Measurements from ENCODE around the gene ALDH3A2. TPM values are rescaled to one million over a fixed set of nuclear protein-coding genes. Genes with fewer than 3 reads are reported as not detected.

ALDH3A2 gene
- polyA plus RNA-seq, 1 donor = 118 TPM

Other genes starting within 250 kb of the ALDH3A2 start
- 1.3 TPM for gene RNF112, start 237.5 kb upstream of the ALDH3A2 start, polyA plus RNA-seq (ENCODE audit: insufficient read length)
- gene SLC47A1, start 114.9 kb upstream of the ALDH3A2 start, polyA plus RNA-seq (ENCODE audit: insufficient read length) = 27.3 TPM
- 5.5 TPM for gene SLC47A2, start 67.8 kb downstream of the ALDH3A2 start, polyA plus RNA-seq (ENCODE audit: insufficient read length)
- gene ALDH3A1, start 99.5 kb downstream of the ALDH3A2 start, polyA plus RNA-seq (ENCODE audit: insufficient read length) = 1.2 TPM
- 38.8 TPM for gene ULK2, start 219.2 kb downstream of the ALDH3A2 start, polyA plus RNA-seq (ENCODE audit: insufficient read length)

Measured in left kidney (tissue), 1 donor.